Measurements from ENCODE around the gene BAAT.

The BAAT gene

GRCh38 chr9:101432171-101432570, 47.4 kb upstream of the BAAT start:
- H3K4me3 ChIP-seq (ENCODE audit: low read length) = no peak overlapping the region
- TF ChIP-seq, protein P1, sequence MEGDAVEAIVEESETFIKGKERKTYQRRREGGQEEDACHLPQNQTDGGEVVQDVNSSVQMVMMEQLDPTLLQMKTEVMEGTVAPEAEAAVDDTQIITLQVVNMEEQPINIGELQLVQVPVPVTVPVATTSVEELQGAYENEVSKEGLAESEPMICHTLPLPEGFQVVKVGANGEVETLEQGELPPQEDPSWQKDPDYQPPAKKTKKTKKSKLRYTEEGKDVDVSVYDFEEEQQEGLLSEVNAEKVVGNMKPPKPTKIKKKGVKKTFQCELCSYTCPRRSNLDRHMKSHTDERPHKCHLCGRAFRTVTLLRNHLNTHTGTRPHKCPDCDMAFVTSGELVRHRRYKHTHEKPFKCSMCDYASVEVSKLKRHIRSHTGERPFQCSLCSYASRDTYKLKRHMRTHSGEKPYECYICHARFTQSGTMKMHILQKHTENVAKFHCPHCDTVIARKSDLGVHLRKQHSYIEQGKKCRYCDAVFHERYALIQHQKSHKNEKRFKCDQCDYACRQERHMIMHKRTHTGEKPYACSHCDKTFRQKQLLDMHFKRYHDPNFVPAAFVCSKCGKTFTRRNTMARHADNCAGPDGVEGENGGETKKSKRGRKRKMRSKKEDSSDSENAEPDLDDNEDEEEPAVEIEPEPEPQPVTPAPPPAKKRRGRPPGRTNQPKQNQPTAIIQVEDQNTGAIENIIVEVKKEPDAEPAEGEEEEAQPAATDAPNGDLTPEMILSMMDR (IDR thresholded peaks at IDR 0.05; ENCODE audit: low read depth, low read length, poor library complexity, severe bottlenecking) = no peak
- TF ChIP-seq EZH2phosphoT487 (IDR thresholded peaks at IDR 0.05; ENCODE audit: borderline replicate concordance, low read length) = no peak
- H3K79me2 ChIP-seq (ENCODE audit: control insufficient read depth, low read length) = no peaks in the 10 kb centered on the region
- H3F3A ChIP-seq (ENCODE audit: control insufficient read depth, insufficient read depth) = no peaks in the 10 kb centered on the region
- H3K9me2 ChIP-seq (replicated peaks; ENCODE audit: control insufficient read depth, low read length) = no peaks in the 10 kb centered on the region; the same call in 1 of the 2 replicates
- no peak overlapping the region for H3K27ac ChIP-seq (ENCODE audit: low read depth, low read length)
- H3K36me3 ChIP-seq (ENCODE audit: control insufficient read depth, low read length) = no peaks in the 10 kb centered on the region
- peaks cover 24% of the 10 kb centered on the region for H3K4me1 ChIP-seq (ENCODE audit: control insufficient read depth, low read length)
- no peak overlapping the region for H3K4me2 ChIP-seq (ENCODE audit: low read length)
- H3K9me3 ChIP-seq (ENCODE audit: control insufficient read depth, insufficient read depth, low read length) = no peaks in the 10 kb centered on the region
- H3K27me3 ChIP-seq (ENCODE audit: control insufficient read depth, low read length) = no peaks in the 10 kb centered on the region
- H4K20me1 ChIP-seq (ENCODE audit: control insufficient read depth, insufficient read depth, low read depth, low read length) = no peaks in the 10 kb centered on the region

DNA sequence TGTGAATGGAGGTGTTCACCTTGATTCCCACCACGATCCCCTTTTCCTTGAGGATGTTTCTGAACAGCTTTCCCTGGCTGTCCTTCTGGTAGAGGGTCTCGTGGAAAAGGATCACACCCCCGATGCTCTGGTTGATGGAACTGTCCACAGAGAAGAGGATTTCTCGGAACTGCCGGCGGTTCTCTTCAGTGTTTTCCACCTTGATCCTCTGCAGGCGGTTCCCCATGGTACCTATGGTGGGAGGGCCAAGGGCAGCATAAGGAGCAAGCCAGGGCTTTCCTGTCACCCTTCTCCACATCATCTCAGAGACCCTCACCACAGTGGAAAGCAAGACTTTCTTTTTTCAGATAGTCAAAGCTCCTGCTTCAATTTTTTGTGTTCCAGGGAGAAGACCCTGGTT, 44.9 kb upstream of the BAAT start:
- Histone ChIP-seq H3K4me3 (ENCODE audit: low read length) (no peak overlapping the region), H3K4me1 (ENCODE audit: control insufficient read depth, low read length) (peaks cover 20% of the 10 kb centered on the region), H3K79me2 (ENCODE audit: control insufficient read depth, low read length) (no peaks in the 10 kb centered on the region), H3F3A (ENCODE audit: control insufficient read depth, insufficient read depth) (no peaks in the 10 kb centered on the region), H3K4me2 (ENCODE audit: low read length) (no peak overlapping the region), H3K9me3 (ENCODE audit: control insufficient read depth, insufficient read depth, low read length) (peaks cover 2% of the 10 kb centered on the region; the same call in 1 of the 2 replicates), H3K9me2 (replicated peaks; ENCODE audit: control insufficient read depth, low read length) (no peaks in the 10 kb centered on the region; the same call in 1 of the 2 replicates), H3K27me3 (ENCODE audit: control insufficient read depth, low read length) (no peaks in the 10 kb centered on the region), H4K20me1 (ENCODE audit: control insufficient read depth, insufficient read depth, low read depth, low read length) (no peaks in the 10 kb centered on the region), H3K36me3 (ENCODE audit: control insufficient read depth, low read length) (no peaks in the 10 kb centered on the region), H3K27ac (ENCODE audit: low read depth, low read length) (no peak overlapping the region)
- no peak for TF ChIP-seq EZH2phosphoT487 (IDR thresholded peaks at IDR 0.05; ENCODE audit: borderline replicate concordance, low read length)
- TF ChIP-seq, protein P1 (IDR thresholded peaks at IDR 0.05; ENCODE audit: low read depth, low read length, poor library complexity, severe bottlenecking) = no peak

GRCh38 chr9:101428909-101429308, 44.1 kb upstream of the BAAT start:
- no peaks in the 10 kb centered on the region for H3F3A ChIP-seq (ENCODE audit: control insufficient read depth, insufficient read depth)
- H3K9me2 ChIP-seq (replicated peaks; ENCODE audit: control insufficient read depth, low read length) = no peaks in the 10 kb centered on the region; the same call in 1 of the 2 replicates
- H3K27me3 ChIP-seq (ENCODE audit: control insufficient read depth, low read length) = no peaks in the 10 kb centered on the region
- no peak overlapping the region; the same call in 1 of the 2 replicates for H3K4me3 ChIP-seq (ENCODE audit: low read length)
- H3K4me2 ChIP-seq (ENCODE audit: low read length) = peak overlapping the region; percentile 57
- H3K79me2 ChIP-seq (ENCODE audit: control insufficient read depth, low read length) = no peaks in the 10 kb centered on the region
- H3K9me3 ChIP-seq (ENCODE audit: control insufficient read depth, insufficient read depth, low read length) = peaks cover 2% of the 10 kb centered on the region; the same call in 1 of the 2 replicates
- peaks cover 17% of the 10 kb centered on the region for H3K4me1 ChIP-seq (ENCODE audit: control insufficient read depth, low read length)
- H4K20me1 ChIP-seq (ENCODE audit: control insufficient read depth, insufficient read depth, low read depth, low read length) = no peaks in the 10 kb centered on the region
- H3K36me3 ChIP-seq (ENCODE audit: control insufficient read depth, low read length) = no peaks in the 10 kb centered on the region
- no peak overlapping the region for H3K27ac ChIP-seq (ENCODE audit: low read depth, low read length)
- TF ChIP-seq, protein P1 (IDR thresholded peaks at IDR 0.05; ENCODE audit: low read depth, low read length, poor library complexity, severe bottlenecking) = no peak
- TF ChIP-seq EZH2phosphoT487 (IDR thresholded peaks at IDR 0.05; ENCODE audit: borderline replicate concordance, low read length) = no peak

Data from DOHH2 (cell line).